GM23338 (cell line): Measurements from ENCODE around the gene CDC73.

Experiments used
- CREB1 ChIP-seq: fragments of 250-450 bp; sonication (Bioruptor Pico); IDR thresholded peaks from 2 replicates; pipeline ENCODE4 v1.5.0; 2020; ENCODE audit warnings: low read depth, mild to moderate bottlenecking, moderate library complexity
- EZH2 ChIP-seq: fragments of 200-600 bp; sonication (generic); IDR thresholded peaks from one replicate; pipeline ENCODE4 v1.8.0; 2017; ENCODE audit warnings: antibody characterized with exemption, mild to moderate bottlenecking, low read depth; ENCODE audit not compliant: unreplicated experiment
- EZH2phosphoT487 ChIP-seq: fragments of 200-600 bp; sonication (generic); IDR thresholded peaks from one replicate; pipeline ENCODE4 v1.8.1; 2018; ENCODE audit warnings: antibody characterized with exemption; ENCODE audit not compliant: unreplicated experiment
- JUNB ChIP-seq: IDR thresholded peaks from one replicate; pipeline ENCODE4 v1.6.1; 2016; ENCODE audit warnings: antibody characterized with exemption; ENCODE audit not compliant: unreplicated experiment
- POLR2AphosphoS5 ChIP-seq: IDR thresholded peaks from 2 replicates; pipeline ENCODE4 v1.6.1; 2016; ENCODE audit warnings: antibody characterized with exemption, low read depth
- STAT1 ChIP-seq: IDR thresholded peaks from one replicate; pipeline ENCODE4 v1.6.1; 2016; ENCODE audit warnings: antibody characterized with exemption; ENCODE audit not compliant: unreplicated experiment
- ZNF114 ChIP-seq: fragments of 250-450 bp; sonication (Bioruptor Pico); IDR thresholded peaks from 2 replicates; pipeline ENCODE4 v1.5.0; 2020; ENCODE audit warnings: mild to moderate bottlenecking, moderate library complexity
- TF ChIP-seq, protein P1 (sequence below), 2 experiments: fragments of 200-600 bp in 1 of 2; sonication (generic) in 1 of 2; conservative IDR thresholded peaks; 2 replicates each; pipeline versions ENCODE4 v1.5.1 to v1.6.1; 2016 to 2017; ENCODE audit warnings: antibody characterized with exemption in 2 of 2, low read depth in 2 of 2, mild to moderate bottlenecking in 2 of 2, moderate library complexity in 1 of 2
- TF ChIP-seq, protein P2 (sequence below): fragments of 250-450 bp; sonication (Bioruptor Pico); IDR thresholded peaks from 2 replicates; pipeline ENCODE4 v1.5.0; 2020; ENCODE audit warnings: mild to moderate bottlenecking, moderate library complexity
- TF ChIP-seq, protein P3 (sequence below): IDR thresholded peaks from one replicate; pipeline ENCODE4 v1.6.1; 2018; ENCODE audit warnings: antibody characterized with exemption; ENCODE audit not compliant: unreplicated experiment

DNA sequence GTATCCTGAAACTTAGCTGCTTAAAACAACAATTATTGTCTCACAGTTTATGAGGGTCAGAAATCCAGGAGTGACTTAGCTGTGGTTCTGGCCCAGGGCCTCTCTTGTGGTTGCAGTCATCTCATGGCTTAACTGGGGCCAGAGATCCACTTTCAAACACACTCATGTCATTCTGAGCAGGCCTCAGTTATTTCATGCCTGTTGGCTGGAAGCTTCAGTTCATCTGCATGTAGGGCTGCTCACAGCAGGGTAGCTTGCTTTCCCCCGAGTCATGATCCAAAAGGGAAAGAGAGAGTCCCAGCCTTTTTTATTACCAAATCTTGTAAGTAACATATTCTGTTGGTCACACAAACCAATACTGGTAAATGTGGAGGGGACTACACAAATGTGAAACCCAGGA, 161.2 kb downstream of the CDC73 start:
- TF ChIP-seq JUNB = no peak
- TF ChIP-seq, protein P1, sequence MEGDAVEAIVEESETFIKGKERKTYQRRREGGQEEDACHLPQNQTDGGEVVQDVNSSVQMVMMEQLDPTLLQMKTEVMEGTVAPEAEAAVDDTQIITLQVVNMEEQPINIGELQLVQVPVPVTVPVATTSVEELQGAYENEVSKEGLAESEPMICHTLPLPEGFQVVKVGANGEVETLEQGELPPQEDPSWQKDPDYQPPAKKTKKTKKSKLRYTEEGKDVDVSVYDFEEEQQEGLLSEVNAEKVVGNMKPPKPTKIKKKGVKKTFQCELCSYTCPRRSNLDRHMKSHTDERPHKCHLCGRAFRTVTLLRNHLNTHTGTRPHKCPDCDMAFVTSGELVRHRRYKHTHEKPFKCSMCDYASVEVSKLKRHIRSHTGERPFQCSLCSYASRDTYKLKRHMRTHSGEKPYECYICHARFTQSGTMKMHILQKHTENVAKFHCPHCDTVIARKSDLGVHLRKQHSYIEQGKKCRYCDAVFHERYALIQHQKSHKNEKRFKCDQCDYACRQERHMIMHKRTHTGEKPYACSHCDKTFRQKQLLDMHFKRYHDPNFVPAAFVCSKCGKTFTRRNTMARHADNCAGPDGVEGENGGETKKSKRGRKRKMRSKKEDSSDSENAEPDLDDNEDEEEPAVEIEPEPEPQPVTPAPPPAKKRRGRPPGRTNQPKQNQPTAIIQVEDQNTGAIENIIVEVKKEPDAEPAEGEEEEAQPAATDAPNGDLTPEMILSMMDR (conservative IDR thresholded peaks at IDR 0.05; ENCODE audit: low read depth in 2 of 2) = no peak
- no peak for TF ChIP-seq POLR2AphosphoS5
- TF ChIP-seq EZH2 = no peak
- TF ChIP-seq EZH2phosphoT487 = no peak
- no peak for TF ChIP-seq STAT1
- TF ChIP-seq ZNF114 = no peak
- no peak for TF ChIP-seq CREB1
- TF ChIP-seq, protein P2, sequence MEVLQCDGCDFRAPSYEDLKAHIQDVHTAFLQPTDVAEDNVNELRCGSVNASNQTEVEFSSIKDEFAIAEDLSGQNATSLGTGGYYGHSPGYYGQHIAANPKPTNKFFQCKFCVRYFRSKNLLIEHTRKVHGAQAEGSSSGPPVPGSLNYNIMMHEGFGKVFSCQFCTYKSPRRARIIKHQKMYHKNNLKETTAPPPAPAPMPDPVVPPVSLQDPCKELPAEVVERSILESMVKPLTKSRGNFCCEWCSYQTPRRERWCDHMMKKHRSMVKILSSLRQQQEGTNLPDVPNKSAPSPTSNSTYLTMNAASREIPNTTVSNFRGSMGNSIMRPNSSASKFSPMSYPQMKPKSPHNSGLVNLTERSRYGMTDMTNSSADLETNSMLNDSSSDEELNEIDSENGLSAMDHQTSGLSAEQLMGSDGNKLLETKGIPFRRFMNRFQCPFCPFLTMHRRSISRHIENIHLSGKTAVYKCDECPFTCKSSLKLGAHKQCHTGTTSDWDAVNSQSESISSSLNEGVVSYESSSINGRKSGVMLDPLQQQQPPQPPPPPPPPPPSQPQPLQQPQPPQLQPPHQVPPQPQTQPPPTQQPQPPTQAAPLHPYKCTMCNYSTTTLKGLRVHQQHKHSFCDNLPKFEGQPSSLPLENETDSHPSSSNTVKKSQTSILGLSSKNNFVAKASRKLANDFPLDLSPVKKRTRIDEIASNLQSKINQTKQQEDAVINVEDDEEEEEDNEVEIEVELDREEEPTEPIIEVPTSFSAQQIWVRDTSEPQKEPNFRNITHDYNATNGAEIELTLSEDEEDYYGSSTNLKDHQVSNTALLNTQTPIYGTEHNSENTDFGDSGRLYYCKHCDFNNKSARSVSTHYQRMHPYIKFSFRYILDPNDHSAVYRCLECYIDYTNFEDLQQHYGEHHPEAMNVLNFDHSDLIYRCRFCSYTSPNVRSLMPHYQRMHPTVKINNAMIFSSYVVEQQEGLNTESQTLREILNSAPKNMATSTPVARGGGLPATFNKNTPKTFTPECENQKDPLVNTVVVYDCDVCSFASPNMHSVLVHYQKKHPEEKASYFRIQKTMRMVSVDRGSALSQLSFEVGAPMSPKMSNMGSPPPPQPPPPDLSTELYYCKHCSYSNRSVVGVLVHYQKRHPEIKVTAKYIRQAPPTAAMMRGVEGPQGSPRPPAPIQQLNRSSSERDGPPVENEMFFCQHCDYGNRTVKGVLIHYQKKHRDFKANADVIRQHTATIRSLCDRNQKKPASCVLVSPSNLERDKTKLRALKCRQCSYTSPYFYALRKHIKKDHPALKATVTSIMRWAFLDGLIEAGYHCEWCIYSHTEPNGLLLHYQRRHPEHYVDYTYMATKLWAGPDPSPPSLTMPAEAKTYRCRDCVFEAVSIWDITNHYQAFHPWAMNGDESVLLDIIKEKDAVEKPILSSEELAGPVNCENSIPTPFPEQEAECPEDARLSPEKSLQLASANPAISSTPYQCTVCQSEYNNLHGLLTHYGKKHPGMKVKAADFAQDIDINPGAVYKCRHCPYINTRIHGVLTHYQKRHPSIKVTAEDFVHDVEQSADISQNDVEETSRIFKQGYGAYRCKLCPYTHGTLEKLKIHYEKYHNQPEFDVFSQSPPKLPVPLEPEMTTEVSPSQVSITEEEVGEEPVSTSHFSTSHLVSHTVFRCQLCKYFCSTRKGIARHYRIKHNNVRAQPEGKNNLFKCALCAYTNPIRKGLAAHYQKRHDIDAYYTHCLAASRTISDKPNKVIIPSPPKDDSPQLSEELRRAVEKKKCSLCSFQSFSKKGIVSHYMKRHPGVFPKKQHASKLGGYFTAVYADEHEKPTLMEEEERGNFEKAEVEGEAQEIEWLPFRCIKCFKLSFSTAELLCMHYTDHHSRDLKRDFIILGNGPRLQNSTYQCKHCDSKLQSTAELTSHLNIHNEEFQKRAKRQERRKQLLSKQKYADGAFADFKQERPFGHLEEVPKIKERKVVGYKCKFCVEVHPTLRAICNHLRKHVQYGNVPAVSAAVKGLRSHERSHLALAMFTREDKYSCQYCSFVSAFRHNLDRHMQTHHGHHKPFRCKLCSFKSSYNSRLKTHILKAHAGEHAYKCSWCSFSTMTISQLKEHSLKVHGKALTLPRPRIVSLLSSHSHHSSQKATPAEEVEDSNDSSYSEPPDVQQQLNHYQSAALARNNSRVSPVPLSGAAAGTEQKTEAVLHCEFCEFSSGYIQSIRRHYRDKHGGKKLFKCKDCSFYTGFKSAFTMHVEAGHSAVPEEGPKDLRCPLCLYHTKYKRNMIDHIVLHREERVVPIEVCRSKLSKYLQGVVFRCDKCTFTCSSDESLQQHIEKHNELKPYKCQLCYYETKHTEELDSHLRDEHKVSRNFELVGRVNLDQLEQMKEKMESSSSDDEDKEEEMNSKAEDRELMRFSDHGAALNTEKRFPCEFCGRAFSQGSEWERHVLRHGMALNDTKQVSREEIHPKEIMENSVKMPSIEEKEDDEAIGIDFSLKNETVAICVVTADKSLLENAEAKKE (CRISPR knock-in tag) = no peak
- TF ChIP-seq, protein P3, sequence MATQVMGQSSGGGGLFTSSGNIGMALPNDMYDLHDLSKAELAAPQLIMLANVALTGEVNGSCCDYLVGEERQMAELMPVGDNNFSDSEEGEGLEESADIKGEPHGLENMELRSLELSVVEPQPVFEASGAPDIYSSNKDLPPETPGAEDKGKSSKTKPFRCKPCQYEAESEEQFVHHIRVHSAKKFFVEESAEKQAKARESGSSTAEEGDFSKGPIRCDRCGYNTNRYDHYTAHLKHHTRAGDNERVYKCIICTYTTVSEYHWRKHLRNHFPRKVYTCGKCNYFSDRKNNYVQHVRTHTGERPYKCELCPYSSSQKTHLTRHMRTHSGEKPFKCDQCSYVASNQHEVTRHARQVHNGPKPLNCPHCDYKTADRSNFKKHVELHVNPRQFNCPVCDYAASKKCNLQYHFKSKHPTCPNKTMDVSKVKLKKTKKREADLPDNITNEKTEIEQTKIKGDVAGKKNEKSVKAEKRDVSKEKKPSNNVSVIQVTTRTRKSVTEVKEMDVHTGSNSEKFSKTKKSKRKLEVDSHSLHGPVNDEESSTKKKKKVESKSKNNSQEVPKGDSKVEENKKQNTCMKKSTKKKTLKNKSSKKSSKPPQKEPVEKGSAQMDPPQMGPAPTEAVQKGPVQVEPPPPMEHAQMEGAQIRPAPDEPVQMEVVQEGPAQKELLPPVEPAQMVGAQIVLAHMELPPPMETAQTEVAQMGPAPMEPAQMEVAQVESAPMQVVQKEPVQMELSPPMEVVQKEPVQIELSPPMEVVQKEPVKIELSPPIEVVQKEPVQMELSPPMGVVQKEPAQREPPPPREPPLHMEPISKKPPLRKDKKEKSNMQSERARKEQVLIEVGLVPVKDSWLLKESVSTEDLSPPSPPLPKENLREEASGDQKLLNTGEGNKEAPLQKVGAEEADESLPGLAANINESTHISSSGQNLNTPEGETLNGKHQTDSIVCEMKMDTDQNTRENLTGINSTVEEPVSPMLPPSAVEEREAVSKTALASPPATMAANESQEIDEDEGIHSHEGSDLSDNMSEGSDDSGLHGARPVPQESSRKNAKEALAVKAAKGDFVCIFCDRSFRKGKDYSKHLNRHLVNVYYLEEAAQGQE = no peak
